GM12874 (cell line): Measurements from ENCODE around the gene KCNMA1.

Experiments used
- CTCF ChIP-seq: IDR thresholded peaks from 2 replicates; pipeline ENCODE4 v1.5.1; 2011; ENCODE audit warnings: low read depth, mild to moderate bottlenecking, control low read depth, low read length, moderate library complexity; ENCODE audit not compliant: insufficient read depth

KCNMA1 gene

GRCh38 chr10:77501152-77501845, 136.3 kb downstream of the KCNMA1 start:
- no peak for TF ChIP-seq CTCF

GRCh38 chr10:77500754-77501151, 136.9 kb downstream of the KCNMA1 start:
- TF ChIP-seq CTCF: no peak

DNA sequence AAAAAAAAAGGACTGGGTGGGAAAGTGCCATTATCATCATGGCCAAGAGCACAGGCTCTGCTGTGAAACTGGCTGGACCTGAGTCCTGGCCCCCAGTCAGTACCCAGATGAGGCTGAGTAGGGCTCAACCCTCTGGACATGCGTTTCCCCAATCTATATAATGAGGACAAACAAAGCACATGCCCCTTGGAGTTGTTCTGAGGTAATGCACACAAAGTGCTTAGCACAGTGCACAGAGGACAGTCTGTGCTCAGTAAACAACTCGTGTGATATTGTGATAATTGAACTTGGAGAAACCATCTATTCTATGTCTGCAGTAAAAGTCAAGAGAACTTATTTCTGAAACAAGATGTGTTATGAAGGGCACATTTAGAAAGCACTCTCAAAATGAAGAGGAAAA, 138.8 kb downstream of the KCNMA1 start:
- no peak for TF ChIP-seq CTCF

- TF ChIP-seq CTCF: no peak
These were observed 139.4 kb downstream of the KCNMA1 start for GRCh38 chr10:77498210-77498609.

GRCh38 chr10:77497748-77498147, 139.9 kb downstream of the KCNMA1 start:
- TF ChIP-seq CTCF: no peak

GRCh38 chr10:77496941-77497420, 140.6 kb downstream of the KCNMA1 start:
- TF ChIP-seq CTCF: no peak

DNA sequence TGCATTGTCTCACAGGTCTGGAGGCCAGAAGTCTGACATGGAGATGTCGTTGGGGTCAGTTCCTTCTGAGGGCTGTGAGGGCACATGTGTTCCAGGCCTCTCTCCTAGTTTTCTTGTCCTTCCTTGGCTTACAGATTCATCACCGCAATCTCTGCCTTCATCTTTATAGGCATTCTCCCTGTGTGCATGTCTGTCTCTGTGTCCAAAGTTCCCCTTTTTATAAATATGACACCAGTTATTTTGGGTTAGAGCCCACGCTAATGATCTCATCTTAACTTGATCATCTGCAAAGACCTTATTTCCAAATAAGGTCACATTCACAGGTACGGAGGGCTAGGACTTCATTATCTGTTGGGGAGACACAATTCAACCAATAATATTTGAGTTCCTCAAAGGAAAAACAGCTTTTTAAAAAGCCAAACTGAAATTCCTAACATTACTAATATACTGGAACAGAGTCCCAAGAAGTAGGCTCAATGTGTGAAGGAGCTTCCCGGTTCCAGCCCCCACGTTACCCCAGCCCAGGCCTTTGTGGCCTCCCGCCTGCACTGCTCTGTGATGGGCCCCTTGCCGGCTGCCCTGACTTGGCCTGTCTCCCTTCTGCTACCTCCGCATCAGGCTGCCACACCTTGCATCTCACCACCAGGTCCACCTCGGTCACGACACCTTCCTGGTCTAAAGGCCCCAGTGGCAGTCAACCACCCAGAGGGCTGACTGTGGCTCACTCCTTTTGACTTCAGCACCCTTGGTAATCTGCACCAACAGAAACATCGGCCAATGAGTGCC, 142.7 kb downstream of the KCNMA1 start:
- TF ChIP-seq CTCF: no peak
